NCI-H146 (cell line): ENCODE data around the gene NDUFB2.
"Not testable (repeated sequence)": the region's sequence is repeated elsewhere in the genome, so short reads cannot be mapped to it uniquely, and the experiment has no call there.

ENCODE experiments used
- DNase-seq: peaks from one replicate; lab custom pipeline; 2025; lab: John Stamatoyannopoulos, UW

The NDUFB2 gene

DNA sequence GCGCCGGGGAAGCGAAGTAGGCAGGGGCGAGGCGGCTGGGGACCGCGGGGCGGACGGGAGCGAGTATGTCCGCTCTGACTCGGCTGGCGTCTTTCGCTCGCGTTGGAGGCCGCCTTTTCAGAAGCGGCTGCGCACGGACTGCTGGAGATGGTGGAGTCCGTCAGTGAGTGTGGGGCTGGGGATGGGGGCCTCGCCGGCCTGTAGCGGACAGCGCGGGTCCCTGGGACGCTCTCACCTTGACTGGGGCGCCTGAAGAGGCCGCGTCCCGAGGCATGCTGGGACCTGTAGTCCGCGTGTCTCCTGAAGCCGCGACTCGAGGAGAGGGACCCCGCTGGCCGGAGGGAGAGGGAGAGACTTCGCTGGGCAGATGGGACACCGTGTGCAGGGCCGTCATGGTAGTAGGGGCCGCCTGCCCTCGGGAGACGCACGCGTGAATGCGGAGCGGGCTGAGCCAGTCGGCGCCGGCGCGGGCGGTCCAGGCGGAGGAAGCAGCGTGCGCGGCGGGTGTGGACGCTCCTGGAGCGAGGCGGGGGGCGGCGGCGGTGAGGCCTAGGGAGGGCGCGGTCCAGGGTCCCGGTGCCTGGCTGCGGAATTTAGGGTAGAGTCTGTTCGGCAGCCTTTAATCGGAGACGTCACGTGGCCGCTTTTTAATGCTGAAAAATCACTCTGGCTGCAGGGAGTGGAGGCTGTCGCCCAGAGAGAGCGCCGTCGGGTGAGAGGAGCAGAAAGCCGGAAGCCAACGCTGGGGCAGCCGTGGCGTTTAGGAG lies at the start of gene NDUFB2:
NDUFB2 (plus strand) TSS at position 29 of the 767 bp plus-strand sequence; CDS start at position 66, 37 bp downstream.
- DNase-seq: peak; percentile 90

DNA sequence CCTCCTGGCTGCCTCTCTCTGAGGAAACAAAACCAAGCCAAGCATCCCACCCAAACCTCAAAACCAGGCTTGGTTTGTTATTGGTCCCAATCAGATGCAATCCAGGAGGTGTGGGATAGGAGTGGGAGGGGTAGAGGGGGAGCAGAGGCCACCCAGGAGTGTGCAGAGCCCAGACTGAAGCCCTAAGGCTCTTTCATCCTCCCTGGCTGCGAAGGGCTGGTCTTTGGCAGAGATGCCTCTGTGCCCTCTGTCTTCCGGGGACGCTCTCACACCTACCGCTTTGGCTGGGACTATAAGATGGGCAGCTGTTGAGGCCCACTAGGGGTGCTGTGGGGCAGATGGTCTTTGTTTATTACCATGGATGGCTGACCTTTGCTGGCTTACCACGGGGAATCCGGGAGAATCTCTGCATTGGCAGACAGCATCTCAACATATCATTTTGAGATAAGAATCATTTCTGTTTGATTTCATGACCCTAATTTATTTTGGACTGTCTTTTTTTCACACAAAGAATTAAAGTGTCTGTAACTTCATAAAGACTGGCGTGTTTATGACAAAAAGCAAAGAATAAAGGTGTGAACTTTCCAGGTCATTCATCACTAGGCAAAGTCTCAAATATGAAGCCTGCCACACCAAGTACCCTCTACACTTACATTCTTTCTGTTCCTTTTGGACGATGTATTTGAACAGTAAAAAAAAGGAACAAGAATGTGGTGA lies 49.4 kb upstream of the NDUFB2 start:
- peak; percentile 88 for DNase-seq

DNA sequence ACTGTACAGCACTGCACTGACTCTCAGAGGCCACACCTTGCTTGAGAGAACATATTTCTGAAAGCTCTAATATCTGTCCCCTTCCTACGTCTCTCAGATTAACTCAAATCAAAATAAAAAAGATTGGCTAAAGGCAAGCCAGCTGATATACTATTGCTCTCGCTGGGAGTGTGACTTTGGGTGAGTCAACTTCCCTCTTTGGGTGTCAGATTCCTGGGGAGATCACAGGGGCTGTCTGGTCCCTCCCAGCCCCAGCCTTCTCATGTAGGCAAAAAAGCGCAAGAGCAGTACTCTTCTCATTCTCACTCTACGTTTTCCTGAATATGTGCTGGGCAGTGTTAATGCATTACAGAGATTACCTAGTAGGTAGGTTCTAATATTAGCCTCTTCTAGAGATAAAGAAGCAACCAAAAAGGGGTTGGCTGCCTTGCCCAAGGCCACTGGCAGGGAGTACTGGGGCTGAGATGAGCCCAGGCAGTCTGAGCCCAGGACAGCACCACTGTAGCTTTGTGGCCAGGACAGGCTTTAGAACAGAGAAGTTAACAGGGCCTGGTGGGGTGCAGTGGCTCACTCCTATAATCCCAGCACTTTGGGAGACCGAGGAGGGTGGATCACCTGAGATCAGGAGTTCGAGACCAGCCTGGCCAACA lies 46.8 kb upstream of the NDUFB2 start:
- no peak for DNase-seq

DNA sequence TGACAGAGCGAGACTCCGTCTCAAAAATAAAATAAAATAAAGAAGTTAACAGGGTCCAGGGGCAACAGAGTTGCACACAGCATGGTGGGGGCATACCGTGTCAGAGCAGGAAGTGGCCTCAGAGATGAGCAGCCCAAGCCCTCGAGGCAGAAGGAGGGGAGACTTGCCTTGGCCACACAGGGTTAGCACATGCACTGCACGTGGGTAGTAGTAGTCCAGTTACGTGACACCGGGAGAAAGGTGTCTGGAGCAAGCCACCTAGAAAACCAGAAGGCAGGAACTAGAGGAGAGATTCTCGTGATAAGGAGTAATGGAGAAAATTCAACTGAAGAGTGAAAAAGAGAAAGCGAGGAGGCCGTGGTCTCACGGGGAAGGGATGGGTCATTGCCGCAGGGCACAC lies 46.1 kb upstream of the NDUFB2 start:
- DNase-seq: no peak

DNA sequence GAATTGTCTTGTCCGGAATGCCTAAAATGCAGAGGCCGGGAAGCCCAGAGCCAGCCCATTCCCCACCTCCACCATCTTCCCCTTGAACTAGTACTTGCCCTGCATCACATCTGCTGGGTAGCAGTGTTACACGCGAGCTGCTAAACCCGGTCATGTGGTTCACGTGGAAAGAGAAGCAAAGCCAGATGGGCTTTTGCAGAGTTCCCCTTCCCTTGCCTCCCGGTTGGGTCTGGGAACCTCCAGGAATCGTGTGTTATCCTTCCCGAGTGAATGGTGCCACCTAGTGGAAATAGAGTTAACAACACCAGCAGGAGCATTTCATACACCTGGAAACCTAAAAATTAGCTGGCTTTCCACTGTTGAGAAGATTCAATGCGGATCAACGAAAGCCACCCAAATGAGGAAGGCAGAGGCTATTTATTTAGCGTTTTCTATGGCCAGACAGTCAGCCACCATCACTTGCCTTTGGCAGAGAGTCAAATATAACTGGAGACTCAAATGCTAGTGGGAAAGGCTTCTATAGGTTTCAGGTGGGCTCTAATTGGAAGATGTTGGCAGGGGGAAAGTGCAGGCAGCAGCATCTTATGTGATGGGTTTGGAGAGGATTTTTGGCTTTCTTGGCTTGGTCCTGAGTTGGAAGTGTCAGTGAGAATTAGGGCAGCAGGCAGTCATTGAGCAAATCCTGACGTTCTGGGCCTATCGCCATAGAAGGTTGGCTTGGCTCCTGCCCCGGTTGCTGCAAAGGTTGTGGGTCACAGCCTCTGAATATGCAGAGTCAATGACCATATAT lies 43.0 kb upstream of the NDUFB2 start:
- peak; percentile 79 for DNase-seq

DNA sequence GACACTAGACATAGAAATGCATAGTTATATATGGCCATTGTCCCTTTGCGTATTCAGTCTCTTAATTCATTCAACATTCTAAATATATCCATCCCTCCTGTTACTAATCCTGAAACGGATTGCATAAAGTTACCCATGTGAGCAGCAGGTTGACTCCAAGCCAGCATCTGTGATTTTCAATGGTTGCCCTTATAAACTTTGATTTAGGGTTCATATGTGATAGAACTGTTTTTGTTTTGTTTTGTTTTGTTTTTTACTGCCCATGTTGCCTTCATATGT lies 42.5 kb upstream of the NDUFB2 start:
- no peak for DNase-seq

DNA sequence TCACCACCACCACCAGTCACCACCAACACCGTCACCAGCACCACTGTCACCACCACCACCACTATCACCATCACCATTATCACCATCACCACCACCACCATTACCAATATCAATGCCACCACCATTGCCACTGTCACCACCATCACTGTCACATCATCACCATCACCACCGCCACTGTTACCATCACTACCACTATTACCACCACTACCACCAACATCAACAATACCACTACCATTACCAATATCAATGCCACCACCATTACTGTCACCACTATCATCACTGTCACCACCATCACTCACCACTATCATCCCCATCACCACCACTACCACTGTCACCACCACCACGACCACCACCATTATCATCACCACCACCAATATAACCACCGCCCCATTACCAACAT lies 41.8 kb upstream of the NDUFB2 start:
- DNase-seq: no peak

DNA sequence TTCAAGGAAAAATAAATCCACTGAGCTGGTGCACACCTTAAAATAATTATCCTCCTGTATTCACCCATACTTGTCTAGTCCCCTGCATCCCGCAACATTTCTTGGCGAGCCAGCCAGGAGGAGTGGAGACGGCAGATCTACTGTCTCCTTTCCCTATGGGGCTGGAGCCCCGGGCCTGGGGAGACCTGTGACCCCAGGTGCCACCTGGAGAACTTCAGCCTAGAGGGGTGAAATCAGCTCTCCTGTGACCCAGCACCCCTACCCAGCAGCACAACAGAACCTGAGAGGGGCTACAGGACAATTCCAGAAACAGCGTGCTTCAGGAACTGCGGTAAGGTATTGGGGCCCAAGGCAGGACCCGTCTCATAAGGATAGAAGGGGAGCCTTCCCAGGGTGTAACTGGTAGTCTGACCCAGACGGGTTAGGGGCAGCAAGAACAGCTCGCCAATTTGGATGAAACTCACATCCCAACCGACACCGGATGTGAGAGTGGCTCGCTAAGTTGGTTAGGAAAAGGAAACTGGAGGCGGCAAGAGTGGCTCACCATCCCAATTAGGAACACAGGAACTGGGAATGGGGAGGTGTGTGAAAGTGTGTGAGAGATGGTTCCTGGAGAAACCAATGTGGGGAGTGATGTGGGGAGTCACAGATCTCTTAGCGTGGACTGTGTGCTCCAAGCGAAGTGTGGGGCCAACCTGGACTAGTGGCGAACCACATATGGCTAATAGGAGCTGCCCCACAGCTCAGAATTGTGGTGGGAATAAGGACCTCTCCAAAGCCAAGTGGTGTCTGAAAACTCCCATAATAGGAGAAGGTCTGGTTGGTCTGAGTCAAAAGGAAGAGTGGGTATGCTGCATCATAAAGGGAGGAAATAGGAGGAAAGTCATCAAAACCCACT lies 40.7 kb upstream of the NDUFB2 start:
- DNase-seq: no peak

DNA sequence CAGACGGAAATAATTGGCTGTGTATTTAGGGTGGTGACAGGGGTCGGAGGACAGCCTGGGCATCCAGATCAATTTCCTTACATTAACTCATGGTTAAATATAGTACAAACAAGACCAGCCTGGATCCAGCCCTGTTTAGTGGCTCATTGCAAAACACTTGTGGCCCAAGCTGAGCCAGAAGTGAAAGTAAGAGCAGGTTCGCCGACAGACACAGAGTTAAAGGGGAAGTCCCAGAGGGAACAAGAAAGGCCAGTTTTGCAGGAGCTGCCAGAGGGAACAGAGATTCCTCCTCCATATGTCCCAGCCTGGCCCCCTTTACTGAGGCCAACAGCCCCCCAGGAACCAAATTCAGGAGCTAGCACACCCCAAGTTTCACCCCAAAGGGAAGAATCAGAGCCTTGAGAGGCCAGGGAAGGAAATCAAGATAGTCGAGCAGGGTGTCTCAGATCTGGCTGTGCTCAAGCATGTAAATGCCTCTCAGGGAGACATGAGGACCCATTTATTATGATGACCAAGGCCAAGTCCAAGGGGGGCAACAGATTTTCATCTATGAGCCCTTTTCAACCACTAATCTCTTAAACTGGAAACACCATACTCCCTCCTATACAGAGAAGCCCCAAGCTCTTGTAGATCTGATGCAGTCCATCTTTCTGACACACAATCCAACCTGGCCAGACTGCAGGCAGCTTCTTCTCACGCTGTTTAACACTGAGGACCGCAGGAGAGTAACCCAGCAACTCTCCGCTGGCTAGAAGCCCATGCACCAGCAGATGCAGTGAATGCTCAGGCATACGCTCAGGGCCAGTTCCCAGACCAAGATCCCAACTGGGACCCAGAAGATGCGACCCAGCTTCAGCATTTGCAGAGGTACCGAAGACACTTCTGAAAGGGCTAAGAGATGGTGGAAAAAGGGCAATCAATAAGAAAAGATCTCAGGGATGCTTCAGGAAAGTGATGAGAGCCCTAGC lies 39.7 kb upstream of the NDUFB2 start:
- DNase-seq: no peak

DNA sequence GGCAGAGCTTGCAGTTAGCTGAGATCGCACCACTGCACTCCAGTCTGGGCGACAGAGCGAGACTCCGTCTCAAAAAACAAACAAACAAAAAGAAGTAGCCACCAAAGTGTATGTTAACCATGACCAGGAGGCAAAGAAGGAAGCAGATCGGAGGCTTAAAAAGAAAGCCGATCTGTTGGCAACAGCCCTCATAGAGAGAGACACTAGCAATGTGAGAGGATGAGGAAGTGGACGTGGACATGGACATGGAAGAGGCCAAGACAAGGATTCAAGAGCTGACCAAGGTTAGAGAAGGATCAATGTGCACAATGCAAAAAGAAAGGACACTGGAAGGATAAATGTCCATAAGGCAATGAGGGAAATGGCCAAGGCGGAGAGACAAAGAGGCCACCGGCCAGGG lies 38.6 kb upstream of the NDUFB2 start:
- no peak for DNase-seq

DNA sequence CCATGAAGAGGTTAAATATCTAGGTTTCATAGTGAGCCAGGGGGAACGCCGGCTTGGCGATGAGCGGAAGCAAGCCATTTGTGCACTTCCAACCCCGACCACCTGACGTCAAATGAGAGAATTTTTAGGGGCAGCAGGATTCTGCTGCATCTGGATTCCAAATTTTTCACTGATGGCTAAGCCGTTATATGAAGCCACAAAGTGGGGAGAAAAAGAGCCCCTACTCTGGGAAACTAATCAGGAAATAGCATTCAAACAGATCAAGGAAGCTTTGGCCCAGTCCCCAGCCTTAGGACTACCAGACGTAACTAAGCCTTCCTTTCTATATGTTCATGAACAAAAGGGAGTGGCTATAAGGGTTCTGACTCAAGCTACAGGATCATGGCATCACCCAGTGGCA lies 36.7 kb upstream of the NDUFB2 start:
- DNase-seq: no peak

GRCh38 chr7:140661124-140661523 lies 35.4 kb upstream of the NDUFB2 start:
- no peak for DNase-seq

DNA sequence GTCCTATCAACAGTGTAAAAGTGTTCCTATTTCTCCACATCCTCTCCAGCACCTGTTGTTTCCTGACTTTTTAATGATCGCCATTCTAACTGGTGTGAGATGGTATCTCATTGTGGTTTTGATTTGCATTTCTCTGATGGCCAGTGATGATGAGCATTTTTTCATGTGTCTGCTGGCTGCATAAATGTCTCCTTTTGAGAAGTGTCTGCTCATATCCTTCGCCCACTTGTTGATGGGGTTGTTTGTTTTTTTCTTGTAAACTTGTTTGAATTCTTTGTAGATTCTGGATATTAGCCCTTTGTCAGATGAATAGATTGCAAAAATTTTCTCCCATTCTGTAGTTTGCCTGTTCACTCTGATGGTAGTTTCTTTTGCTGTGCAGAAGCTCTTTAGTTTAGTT lies 33.6 kb upstream of the NDUFB2 start:
- DNase-seq: not testable (repeated sequence)

DNA sequence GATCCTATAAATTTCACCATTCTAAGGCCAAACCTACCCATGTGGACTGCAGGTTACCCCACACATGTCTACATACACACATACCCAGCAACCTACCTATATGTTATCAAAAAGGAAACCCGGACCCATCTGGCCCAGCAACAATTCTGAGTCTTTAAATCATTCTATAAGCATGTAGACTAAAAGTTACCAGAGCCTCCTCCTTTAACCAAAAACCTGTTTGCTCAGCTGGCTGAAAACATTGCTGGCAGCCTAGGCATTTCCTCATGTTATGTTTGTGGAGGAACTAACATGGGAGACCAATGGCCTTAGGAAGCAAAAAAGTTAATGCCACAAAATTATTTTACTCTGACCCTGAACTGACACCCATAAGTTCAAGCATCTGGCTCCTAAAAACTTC lies 29.0 kb upstream of the NDUFB2 start:
- DNase-seq: no peak

DNA sequence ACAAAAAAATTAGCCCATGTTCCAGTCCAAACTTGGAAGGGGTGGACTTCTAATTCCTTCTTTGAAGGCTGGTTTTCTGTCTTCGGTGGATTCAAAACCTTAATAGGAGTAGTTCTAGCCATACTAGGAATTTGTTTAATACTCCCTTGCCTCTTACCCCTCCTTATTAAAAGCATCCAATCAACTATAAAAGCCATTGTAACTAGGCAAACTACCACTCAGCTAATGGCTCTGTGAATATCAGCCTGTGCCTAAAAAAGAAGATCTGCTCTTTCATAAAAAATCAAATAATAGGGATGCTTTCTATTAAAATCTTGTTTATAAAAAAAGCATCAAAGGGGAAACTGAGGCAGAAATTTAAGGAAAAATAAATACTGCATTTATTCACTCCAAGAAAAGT lies 27.9 kb upstream of the NDUFB2 start:
- no peak for DNase-seq

- no peak for DNase-seq
Measured at GRCh38 chr7:140669352-140669751, 27.2 kb upstream of the NDUFB2 start.

GRCh38 chr7:140669862-140670261 lies 26.6 kb upstream of the NDUFB2 start:
- not testable (repeated sequence) for DNase-seq

DNA sequence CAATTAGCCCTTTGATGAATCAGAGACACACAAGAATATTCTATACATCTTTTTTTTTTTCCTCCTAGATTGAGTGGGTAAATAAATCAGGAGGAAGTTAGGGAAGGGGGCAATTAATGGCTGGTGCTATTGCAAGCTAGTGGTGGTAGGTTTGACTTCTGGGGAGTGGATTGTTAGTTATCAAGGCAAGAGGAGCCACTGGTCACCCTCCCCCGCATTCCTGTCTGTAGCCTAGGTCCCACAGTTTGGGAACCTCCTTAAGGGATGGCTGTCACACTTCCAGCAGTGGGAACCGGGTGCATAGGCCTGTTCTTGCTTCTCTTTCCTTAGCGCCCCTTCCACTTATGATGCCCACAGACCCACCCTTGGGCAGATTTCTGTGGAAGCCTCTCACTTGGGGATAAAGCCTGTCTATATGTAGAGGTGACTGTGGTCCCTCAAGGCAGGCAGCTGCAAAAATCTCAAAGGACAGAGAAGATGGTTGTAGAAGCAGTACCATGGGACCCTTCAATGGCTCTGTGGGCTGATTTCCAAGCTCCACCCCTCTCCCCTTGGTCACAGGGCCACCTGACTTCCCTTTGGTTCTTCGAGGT lies 26.1 kb upstream of the NDUFB2 start:
- no peak for DNase-seq

- DNase-seq: peak; percentile 15
Measured at GRCh38 chr7:140671966-140672365, 24.5 kb upstream of the NDUFB2 start.
